Stimulated activated naive CD8-positive, alpha-beta T cell treated with anti-CD3 and anti-CD28 coated beads, Interleukin-15, Interleukin-2, amounts not matched to agents 100 ng/mL and 50 ng/mL, for 24 hours (primary cell): ENCODE results near the gene C20orf144.
"Not testable (repeated sequence)": the region's sequence is repeated elsewhere in the genome, so short reads cannot be mapped to it uniquely, and the experiment has no call there.

Source experiments
- H3K27ac Mint-ChIP-seq: one replicate; pipeline ENCODE4 v1.8.0; 2021; ENCODE audit warnings: mild to moderate bottlenecking, mixed read lengths
- H3K27me3 Mint-ChIP-seq: one replicate; pipeline ENCODE4 v1.8.0; 2021; ENCODE audit warnings: mixed read lengths
- H3K36me3 Mint-ChIP-seq: one replicate; pipeline ENCODE4 v1.8.0; 2021; ENCODE audit warnings: low read depth, mixed read lengths
- H3K4me1 Mint-ChIP-seq: one replicate; pipeline ENCODE4 v1.8.0; 2021; ENCODE audit warnings: low read depth, mixed read lengths
- H3K4me3 Mint-ChIP-seq: one replicate; pipeline ENCODE4 v1.8.0; 2021; ENCODE audit warnings: mild to moderate bottlenecking, mixed read lengths
- H3K9me3 Mint-ChIP-seq: one replicate; pipeline ENCODE4 v1.8.0; 2021; ENCODE audit warnings: mixed read lengths

C20orf144 gene

GRCh38 chr20:33645396-33645795 lies 16.7 kb upstream of the C20orf144 start:
- H3K4me3 Mint-ChIP-seq: no peak overlapping the region
- no peaks in the 10 kb centered on the region for H3K9me3 Mint-ChIP-seq
- H3K27ac Mint-ChIP-seq: no peak overlapping the region
- H3K36me3 Mint-ChIP-seq: peaks cover 7% of the 10 kb centered on the region
- peaks cover 19% of the 10 kb centered on the region for H3K4me1 Mint-ChIP-seq
- H3K27me3 Mint-ChIP-seq: no peaks in the 10 kb centered on the region

- Mint-ChIP-seq H3K4me3 (no peak overlapping the region), H3K9me3 (no peaks in the 10 kb centered on the region), H3K4me1 (peaks cover 19% of the 10 kb centered on the region), H3K27ac (no peak overlapping the region), H3K27me3 (no peaks in the 10 kb centered on the region), H3K36me3 (peaks cover 7% of the 10 kb centered on the region)
Observed at GRCh38 chr20:33646191-33646590, 15.9 kb upstream of the C20orf144 start.

GRCh38 chr20:33646959-33647602 lies 15.0 kb upstream of the C20orf144 start:
- H3K27ac Mint-ChIP-seq, H3K36me3 Mint-ChIP-seq, H3K9me3 Mint-ChIP-seq, H3K4me3 Mint-ChIP-seq, H3K27me3 Mint-ChIP-seq: not testable (repeated sequence)
- H3K4me1 Mint-ChIP-seq: peaks cover 28% of the 10 kb centered on the region

DNA sequence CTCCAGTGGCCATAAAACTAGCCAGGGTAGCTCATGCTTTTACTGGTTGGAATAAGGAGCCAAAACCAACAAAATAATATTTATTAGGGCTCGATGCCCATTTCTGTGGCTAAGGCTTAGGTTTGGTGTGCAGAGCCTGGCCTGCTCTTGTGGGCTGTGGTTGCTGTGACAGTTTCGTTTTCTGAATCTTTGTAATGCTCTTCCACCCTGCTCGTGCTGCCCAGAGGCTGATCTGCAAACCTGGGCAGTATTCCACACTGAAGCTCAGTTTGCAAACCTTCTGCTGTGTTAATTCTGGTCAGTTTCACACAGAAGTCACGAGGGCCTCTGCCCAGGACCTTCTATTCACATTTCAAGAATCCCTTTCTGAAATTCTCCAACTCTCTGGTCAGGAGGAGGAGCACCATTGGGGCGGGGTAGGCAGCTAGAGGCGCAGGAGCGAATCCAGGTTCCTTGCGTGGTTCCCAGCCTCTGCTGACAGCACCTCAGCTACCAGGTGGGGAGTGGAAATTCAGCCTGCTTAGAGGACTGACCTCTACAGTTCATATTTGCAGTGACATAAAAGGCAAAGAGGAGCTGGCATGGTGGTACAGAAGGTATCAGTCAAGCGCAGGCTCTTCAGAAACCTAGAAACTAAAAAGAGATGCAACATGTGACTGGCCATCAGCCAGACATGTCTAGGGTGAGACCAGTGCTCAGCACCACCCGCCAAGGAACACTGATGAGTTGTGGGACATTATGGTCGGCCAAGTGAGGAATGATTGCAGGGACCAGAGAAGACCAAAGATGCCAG lies 14.3 kb upstream of the C20orf144 start:
- no peak overlapping the region for H3K27ac Mint-ChIP-seq
- H3K9me3 Mint-ChIP-seq: no peaks in the 10 kb centered on the region
- H3K4me1 Mint-ChIP-seq: peaks cover 35% of the 10 kb centered on the region
- no peaks in the 10 kb centered on the region for H3K27me3 Mint-ChIP-seq
- H3K36me3 Mint-ChIP-seq: peaks cover 7% of the 10 kb centered on the region
- no peak overlapping the region for H3K4me3 Mint-ChIP-seq

DNA sequence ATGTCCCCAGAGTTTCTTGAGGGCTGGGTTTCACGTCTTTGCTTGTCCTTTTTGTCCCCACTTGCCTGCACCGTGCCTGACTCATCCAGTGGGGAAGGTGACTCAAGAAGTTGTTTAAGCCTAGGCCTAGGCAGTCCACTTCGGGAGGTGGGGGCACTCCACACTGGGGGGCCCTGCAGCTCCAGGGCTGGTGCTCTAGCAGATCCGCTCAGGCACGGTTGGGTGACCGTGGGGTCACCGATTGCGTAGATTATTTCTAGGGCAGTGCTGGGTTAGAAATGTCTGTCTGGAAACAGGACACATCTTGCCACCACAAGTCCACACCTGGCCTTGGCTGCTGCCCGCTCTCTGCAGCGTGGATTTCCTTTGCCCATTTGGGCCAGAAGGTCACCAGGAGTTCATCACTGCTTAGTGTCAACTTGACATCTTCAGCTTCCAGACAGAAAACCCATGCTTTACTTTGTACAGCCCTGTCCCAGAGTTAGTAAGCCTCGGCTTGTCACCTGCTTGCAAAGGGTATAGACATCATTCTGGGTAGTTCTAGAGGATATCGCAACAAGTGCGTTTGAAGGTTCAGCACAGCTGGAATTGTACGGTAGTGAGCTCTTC lies 13.6 kb upstream of the C20orf144 start:
- Mint-ChIP-seq H3K4me3 (no peak overlapping the region), H3K36me3 (peaks cover 7% of the 10 kb centered on the region), H3K9me3 (no peaks in the 10 kb centered on the region), H3K27ac (no peak overlapping the region), H3K27me3 (no peaks in the 10 kb centered on the region), H3K4me1 (peaks cover 42% of the 10 kb centered on the region)

DNA sequence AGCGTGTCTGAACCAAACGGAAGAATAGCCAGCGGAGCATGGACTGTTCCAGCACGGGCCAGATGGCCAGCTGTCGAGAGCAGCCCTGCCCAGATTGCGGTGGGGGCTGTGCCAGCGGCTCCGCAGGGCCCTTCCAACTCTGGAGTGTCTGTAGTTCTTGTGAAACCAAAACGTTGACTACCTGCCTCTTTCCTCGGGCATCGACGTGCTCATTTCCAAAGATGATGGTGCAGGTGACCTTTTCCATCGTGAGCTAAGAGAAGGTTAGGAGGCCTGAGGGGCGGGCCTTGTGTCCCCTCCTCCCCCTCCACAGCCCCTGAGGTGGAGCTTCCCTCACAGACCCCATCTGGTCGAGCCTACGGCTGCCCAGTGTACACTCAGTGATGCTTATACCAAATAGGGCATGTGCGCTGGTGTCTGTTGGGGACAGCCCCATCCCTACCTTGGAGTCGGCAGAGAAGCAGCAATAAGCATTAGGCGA lies 12.9 kb upstream of the C20orf144 start:
- Mint-ChIP-seq H3K4me3 (no peak overlapping the region), H3K36me3 (peaks cover 7% of the 10 kb centered on the region), H3K9me3 (no peaks in the 10 kb centered on the region), H3K27ac (no peak overlapping the region), H3K4me1 (peaks cover 46% of the 10 kb centered on the region), H3K27me3 (no peaks in the 10 kb centered on the region)

- H3K4me3 Mint-ChIP-seq: no peak overlapping the region
- H3K4me1 Mint-ChIP-seq: peaks cover 46% of the 10 kb centered on the region
- H3K9me3 Mint-ChIP-seq: no peaks in the 10 kb centered on the region
- no peak overlapping the region for H3K27ac Mint-ChIP-seq
- H3K36me3 Mint-ChIP-seq: peaks cover 6% of the 10 kb centered on the region
- no peaks in the 10 kb centered on the region for H3K27me3 Mint-ChIP-seq
Observed at GRCh38 chr20:33650111-33650752, 11.9 kb upstream of the C20orf144 start.

GRCh38 chr20:33650753-33651561 lies 11.2 kb upstream of the C20orf144 start:
- Mint-ChIP-seq H3K4me3 (no peak overlapping the region), H3K36me3 (no peaks in the 10 kb centered on the region), H3K4me1 (peaks cover 46% of the 10 kb centered on the region), H3K27me3 (no peaks in the 10 kb centered on the region), H3K27ac (no peak overlapping the region), H3K9me3 (no peaks in the 10 kb centered on the region)

DNA sequence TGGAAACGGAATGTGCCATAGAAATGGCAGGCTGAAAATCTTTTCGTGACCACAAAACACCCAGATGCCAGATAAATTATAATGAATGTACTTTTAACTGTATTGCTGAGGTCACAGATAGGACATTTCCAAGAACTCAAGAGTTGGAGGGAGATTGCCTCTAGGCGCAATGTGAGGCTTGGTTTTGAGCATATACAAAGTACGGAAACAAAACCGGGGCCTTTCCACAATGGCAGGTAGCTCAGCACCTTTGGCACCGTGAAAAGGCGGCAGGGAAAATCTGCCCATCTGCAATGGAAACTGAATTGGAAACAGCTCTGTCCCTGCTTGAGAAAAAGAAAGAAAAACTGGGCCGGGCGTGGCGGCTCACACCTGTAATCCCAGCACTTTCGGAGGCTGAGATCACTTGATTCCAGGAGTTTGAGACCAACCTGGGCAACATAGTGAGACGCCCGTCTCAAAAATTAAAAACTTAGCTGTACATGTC lies 10.5 kb upstream of the C20orf144 start:
- Mint-ChIP-seq H3K4me1 (peaks cover 46% of the 10 kb centered on the region), H3K27ac (no peak overlapping the region), H3K9me3 (no peaks in the 10 kb centered on the region), H3K27me3 (no peaks in the 10 kb centered on the region), H3K36me3 (no peaks in the 10 kb centered on the region), H3K4me3 (no peak overlapping the region)

DNA sequence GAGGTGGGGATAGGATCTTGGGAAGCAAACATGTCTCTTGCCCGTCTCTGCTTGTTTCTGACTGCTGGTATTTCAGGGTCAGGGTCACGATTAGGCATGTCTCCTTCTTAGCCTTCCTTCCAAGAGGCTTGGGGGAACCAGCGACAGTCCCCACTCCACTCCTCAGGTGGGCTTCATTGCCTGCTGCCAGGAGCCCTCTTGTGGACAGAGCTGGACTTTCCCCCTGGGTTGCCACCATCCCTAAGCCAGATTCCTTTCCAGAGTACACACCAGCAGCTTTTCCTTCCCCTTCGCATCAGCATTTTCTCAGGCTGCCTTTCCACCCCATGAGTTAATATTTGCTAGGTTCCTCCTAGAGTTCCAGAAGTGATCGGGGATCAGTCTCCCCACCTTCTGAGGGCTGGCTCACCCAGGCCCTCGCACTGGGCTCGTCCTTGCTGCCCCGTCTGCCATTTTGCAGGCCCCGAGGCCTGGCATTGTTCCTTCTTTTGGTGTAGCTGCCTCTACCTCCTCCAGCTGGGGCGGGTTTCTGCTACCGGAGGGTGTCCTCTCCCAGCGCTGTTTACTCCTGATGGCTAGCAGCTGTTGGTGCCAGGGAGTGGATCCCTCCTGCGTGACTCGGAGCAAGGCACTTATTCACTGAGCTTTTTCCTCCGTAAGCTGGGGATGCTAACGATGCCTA lies 8.8 kb upstream of the C20orf144 start:
- Mint-ChIP-seq H3K27ac (no peak overlapping the region), H3K4me3 (no peak overlapping the region), H3K36me3 (no peaks in the 10 kb centered on the region), H3K9me3 (no peaks in the 10 kb centered on the region), H3K4me1 (peaks cover 38% of the 10 kb centered on the region), H3K27me3 (no peaks in the 10 kb centered on the region)

DNA sequence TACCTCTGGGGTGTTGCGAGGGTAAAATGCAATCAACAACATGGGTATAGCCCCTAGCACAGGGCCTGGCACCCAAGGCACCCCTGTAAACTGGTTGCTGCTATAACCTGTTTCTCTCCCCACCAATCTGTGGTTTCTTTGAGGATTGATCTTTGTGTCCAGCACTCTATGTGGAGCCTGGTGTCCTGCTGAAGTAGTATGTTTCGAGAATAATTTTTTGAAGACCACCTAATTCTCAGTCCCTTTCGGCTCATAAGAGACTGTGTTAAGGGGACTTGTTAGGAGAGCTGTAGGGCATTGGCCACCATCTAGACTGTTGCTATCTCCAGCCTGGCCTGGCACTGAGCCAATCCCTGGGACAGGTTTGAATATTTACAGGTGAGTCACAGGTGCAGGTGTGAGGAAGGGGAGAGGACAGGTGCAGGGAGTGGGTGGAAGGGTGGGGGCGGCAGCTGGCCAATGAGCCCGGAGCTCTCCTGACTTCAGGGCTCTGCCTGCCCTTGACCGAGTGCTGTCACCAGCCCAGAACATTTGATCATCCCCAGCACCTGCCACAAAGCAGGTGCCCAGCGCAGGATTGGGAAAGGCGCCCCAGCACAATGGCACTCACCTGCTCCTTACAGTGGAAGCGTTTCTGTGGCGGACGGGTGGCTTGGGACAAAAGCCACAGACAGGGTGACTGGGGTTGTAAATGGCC lies 8.1 kb upstream of the C20orf144 start:
- no peak overlapping the region for H3K27ac Mint-ChIP-seq
- H3K27me3 Mint-ChIP-seq: no peaks in the 10 kb centered on the region
- H3K36me3 Mint-ChIP-seq: no peaks in the 10 kb centered on the region
- peaks cover 33% of the 10 kb centered on the region for H3K4me1 Mint-ChIP-seq
- no peaks in the 10 kb centered on the region for H3K9me3 Mint-ChIP-seq
- H3K4me3 Mint-ChIP-seq: no peak overlapping the region

DNA sequence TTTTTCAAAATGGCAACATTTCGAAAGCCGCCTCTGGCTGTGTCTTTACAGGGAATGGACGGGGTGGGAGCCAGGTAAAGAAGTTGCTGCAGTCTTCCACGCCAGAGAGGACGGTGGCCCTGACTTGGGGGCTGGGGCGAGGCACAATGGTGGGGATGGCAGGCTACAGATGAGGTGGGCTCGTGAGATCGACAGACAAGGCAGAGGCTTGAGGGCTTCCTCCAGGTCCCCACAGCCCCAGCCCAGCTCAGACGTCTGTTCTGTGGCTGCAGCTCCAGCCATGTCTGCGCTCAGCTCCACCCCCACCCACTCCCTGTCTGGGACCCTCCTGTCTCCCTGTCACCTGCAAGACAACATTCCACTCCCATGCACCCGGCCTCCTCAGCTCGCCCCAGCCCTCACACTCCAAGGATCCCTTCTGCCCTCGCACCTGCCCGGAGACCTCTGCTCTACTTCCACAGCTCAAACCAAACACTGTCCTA lies 7.4 kb upstream of the C20orf144 start:
- no peak overlapping the region for H3K27ac Mint-ChIP-seq
- H3K27me3 Mint-ChIP-seq: no peaks in the 10 kb centered on the region
- H3K36me3 Mint-ChIP-seq: no peaks in the 10 kb centered on the region
- no peak overlapping the region for H3K4me3 Mint-ChIP-seq
- peaks cover 29% of the 10 kb centered on the region for H3K4me1 Mint-ChIP-seq
- no peaks in the 10 kb centered on the region for H3K9me3 Mint-ChIP-seq

DNA sequence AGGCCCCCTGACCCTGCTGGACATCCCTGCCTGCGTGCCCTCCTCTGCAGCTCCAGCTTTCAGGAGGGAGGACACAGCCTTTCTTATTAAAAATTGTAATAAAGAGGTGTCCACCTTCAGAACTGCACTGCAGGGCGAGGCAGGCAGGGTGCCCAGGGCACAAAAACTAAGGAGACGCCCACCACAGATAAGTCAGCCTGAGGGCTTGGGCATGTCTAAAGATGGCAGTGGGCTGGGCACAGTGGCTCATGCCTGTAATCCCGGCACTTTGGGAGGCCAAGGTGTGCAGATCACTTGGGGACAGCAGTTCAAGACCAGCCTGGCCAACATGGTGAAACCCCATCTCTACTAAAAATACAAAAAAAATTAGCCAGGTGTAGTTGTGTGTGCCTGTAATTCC lies 7.0 kb upstream of the C20orf144 start:
- Mint-ChIP-seq H3K4me1 (peaks cover 27% of the 10 kb centered on the region), H3K27me3 (no peaks in the 10 kb centered on the region), H3K9me3 (no peaks in the 10 kb centered on the region), H3K4me3 (no peak overlapping the region), H3K36me3 (no peaks in the 10 kb centered on the region), H3K27ac (no peak overlapping the region)
